Medulla oblongata (tissue), 1 donor: ENCODE measurements around the gene EVX2.

Experiments used
- DNase-seq: peaks from one replicate; pipeline ENCODE4 v3.0.0-alpha.2; 2015; ENCODE audit errors: extremely low spot score

Gene EVX2

GRCh38 chr2:176066645-176067588 is 16.8 kb downstream of the EVX2 start:
- DNase-seq = no peak

GRCh38 chr2:176063958-176064357 is 19.8 kb downstream of the EVX2 start:
- no peak for DNase-seq

GRCh38 chr2:176056406-176056805 is 27.4 kb downstream of the EVX2 start:
- no peak for DNase-seq

- DNase-seq = peak; percentile 7
Measured at GRCh38 chr2:176039375-176039774, 44.4 kb downstream of the EVX2 start.

GRCh38 chr2:176038694-176039093 is 45.1 kb downstream of the EVX2 start:
- no peak for DNase-seq

GRCh38 chr2:176035013-176035691 is 48.6 kb downstream of the EVX2 start:
- no peak for DNase-seq

- DNase-seq = no peak
Measured at GRCh38 chr2:176027806-176028205, 56.0 kb downstream of the EVX2 start.
